HG03520 (cell line): Measurements from ENCODE around the gene TESK2.

ENCODE experiments used
- ATAC-seq: cut with Tn5 transposase; IDR thresholded peaks from one replicate; pipeline ENCODE4 v1.9.1; 2021; ENCODE audit warnings: mild to moderate bottlenecking, moderate library complexity; ENCODE audit not compliant: unreplicated experiment

The TESK2 gene

DNA sequence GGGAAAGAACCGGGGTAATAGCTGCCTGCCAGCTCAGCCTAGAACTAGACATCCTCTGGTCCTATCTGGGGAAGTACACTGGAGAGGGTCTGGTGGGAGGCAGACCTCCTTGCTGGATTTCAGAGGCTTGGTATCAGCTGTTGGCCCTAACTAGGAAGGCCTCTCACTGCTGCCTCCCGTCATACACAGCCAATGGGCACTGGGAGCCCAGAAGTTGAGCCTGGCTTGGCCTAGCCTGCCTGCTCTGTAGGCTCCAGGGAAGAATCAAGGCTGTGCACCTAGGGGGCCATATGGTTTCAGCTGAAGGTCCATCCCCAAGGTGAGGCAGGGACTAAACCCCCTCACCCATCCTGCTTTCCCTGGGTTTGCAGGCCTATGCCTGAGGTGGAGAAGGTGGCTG, 146.5 kb downstream of the TESK2 start:
- no peak for ATAC-seq

DNA sequence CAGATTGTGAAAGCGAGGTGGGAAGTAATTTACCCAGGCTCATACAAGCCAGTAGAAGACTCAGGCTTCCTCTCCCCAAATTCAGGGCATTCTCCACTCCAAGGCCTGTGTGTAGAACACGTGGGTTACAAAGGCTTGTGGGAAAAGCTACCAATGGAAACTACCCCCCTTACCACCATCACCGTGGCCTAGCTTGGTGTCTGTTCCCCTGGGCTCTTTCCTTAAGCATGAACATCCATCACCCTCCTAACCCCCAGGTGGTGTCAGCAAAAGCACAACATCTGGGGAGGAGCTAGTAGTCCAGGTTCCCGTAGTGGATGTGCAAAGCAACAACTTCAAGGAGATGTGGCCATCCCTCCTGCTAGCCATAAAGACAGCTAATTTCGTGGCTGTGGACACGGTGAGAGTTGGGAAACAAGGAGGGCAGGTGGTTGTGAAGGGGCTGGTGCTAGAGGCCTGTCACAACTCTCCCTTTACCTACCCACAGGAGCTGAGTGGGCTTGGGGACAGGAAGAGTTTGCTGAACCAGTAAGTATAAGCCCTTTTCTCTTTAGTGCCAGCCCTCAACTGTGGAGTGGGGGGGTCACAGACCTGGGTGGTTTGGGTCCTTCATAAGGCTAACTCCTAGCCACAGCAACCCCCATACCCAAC, 150.0 kb downstream of the TESK2 start:
- ATAC-seq, result no peak

GRCh38 chr1:45339789-45340558, 151.0 kb downstream of the TESK2 start, which contains the start of the genes MUTYH and TOE1:
Gene MUTYH (minus strand): TSS chr1:45340440. CDS start chr1:45334505, 5,935 bp downstream.
Gene TOE1 (plus strand): TSS chr1:45340170. CDS start chr1:45340253, 83 bp downstream.
- peak; percentile 85 for ATAC-seq

- no peak for ATAC-seq
These were observed 153.2 kb downstream of the TESK2 start for GRCh38 chr1:45337630-45338325.

GRCh38 chr1:45335855-45336324, 155.1 kb downstream of the TESK2 start:
- no peak for ATAC-seq

- ATAC-seq, result no peak
These were observed 156.4 kb downstream of the TESK2 start for GRCh38 chr1:45334308-45335245.

DNA sequence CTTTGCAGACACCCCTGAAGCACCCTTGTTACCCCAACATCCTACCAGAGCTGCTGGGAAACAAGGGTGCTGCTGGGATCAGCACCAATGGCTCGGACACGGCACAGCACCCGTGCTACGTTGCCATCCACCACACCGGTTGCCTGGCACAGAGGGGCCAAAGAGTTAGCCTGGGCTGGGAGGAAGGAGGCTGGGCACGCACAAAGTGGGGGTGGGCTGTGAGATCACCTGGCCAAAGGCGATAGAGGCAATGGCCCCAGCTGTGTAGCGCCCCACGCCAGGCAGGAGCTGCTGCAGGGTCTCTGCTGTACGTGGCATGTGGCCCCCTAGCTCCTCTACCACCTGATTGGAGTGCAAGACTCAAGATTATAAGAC, 158.6 kb downstream of the TESK2 start:
- no peak for ATAC-seq

DNA sequence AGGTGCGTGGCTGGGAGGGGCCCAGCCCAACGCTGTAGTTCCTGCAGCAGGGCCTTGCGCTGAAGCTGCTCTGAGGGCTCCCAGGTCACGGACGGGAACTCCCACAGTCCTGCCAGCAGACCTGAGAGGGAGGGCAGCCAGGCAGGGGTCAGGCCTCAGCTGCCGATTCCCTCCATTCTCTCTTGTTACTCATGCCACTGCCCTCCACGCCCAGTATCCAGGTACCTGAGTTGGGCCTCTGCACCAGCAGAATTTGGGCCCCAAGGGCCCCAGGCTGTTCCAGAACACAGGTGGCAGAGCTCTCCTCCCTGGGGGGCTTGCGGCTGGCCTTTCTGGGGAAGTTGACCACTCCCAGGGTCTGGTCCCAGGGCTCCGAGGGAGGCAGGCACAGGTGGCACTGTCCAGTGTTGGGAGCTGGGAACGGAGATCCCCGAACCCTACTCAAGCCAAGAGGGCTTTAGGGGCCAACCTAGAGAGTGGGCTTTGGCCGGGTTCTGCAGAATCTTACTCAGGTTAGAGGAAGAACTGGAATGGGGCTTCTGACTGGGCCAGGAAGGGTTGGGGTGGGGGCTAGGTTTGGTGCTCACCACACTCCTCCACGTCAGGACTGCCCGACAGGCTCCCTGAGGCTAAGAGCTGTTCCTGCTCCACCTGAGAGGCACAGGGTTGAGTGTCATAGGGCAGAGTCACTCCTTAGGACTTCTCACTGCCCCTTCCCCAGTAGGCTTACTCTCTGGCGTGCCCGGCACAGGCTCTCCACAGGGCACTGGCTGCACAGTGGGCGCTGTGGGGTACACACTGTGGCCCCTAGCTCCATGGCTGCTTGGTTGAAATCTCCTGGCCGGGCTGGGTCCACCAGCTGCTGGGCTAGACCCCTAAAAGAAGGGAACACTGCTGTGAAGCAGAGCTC, 159.3 kb downstream of the TESK2 start:
- no peak for ATAC-seq

DNA sequence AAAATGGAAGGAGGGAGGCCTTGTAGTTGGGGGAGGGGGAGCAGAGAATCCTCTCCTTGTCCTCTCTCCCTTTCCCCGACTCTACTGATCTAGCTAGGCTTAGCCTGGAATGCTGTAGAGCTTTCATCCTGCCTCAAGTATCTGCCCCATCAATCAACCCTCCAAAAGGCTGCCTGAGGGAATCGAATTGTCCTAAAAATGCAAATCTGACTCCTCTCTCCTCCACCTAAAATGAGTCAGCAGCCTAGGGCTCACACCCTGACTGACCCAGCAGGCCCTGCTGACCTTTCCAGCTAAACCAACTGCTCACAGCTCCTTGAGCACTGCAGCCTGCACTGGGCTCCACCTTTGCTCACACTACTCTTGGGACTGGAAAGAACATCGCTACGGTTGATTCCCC, 161.5 kb downstream of the TESK2 start:
- ATAC-seq, result no peak

GRCh38 chr1:45328680-45329079, 162.3 kb downstream of the TESK2 start:
- no peak for ATAC-seq

DNA sequence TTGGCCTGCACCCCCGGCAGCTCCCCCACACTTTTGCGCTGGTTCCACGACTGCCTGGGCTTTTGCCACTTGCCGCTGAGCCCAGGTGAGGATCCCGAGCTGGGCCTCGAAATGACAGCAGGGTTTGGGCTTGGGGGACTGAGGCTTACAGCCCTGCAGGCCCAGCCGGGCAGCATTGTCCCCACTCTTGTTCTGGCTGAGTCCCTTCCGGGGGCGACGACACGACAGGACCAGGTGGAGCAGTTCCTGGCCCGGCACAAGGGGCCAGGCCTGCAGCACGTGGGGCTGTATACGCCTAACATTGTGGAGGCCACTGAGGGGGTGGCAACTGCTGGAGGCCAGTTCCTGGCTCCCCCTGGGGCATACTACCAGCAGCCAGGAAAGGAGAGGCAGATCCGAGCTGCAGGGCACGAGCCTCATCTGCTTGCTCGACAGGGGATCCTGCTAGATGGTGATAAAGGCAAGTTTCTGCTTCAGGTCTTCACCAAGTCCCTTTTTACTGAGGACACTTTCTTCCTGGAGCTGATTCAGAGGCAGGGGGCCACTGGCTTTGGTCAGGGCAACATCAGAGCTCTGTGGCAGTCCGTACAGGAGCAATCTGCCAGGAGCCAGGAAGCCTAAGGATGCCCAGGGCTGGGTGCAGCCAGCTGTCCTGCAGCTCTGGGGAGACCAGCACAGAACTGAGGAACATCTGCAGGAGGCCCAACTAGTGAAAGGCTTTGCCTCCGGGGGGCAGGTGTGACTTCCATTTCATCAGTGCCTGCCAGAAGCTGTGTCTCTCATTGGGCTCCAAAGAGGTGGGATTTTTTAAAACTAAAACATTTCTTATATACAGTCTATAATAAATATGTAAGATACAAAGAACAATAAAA, 163.1 kb downstream of the TESK2 start:
- ATAC-seq, result no peak

DNA sequence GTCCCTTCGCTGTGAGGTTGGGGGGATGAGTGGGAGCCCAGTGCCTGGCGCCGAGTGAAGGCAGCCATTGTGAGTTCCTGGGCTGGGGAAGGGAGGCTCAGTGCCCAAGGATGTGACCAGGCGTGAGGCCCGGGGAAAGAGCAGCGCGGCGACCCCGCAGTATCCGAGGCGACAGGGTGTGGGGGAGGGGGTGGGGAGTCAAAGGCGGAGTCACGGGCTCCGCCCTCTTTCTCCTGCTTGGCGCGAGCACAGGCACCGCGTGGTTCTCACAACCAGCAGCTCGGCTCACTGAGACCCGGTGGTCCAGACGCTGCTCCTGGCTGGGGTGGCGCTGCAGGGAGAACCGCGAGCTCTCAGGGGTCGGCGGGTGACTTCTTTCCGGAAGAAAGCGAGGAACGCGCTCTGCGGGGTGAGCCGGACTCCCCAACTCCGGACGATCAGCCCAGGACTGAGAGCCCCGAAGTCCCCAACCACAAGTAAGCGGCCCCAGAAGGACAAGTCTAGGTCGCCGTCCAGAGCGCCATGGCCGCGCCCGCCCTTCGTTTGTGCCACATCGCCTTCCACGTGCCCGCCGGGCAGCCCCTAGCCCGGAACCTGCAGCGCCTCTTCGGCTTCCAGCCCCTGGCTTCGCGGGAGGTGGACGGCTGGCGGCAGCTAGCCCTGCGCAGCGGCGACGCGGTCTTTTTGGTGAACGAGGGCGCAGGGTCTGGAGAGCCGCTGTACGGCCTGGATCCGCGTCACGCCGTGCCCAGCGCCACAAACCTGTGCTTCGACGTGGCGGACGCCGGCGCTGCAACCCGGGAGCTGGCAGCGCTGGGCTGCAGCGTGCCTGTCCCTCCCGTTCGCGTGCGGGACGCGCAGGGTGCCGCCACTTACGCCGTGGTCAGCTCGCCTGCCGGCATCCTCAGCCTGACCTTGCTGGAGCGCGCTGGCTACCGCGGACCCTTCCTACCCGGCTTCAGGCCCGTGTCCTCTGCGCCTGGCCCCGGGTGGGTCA, 164.0 kb downstream of the TESK2 start, which contains the start of gene HPDL:
Gene HPDL, plus strand, starts transcription at position 269 of the 997 bp plus-strand sequence. Its CDS starts 254 bp downstream, at position 523.
- no peak for ATAC-seq

GRCh38 chr1:45325851-45326506, 165.0 kb downstream of the TESK2 start:
- ATAC-seq, result no peak

DNA sequence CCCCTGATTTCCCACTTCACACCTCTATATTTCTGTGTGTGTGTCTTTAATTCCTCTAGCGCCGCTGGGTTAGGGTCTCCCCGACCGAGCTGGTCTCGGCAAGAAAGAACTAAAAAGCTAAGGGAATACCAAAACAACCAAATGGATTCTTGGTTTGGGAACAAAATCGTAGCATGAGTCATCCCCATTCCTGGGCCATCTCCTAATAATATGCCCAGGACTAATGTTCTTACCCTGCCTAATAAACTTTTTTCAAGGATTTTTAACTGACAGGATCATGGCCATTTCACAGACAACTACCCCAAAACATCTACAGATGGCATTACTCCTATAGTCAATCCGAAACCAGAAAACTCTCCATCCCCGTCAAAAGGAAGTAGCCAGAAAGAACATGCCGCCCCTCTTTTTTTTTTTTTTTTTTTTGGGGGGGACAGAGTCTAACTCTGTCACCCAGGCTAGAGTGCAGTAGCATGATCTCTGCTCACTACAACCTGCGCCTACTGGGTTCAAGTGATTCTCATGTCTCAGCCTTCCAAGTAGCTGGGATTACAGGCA, 168.4 kb downstream of the TESK2 start:
- no peak for ATAC-seq

DNA sequence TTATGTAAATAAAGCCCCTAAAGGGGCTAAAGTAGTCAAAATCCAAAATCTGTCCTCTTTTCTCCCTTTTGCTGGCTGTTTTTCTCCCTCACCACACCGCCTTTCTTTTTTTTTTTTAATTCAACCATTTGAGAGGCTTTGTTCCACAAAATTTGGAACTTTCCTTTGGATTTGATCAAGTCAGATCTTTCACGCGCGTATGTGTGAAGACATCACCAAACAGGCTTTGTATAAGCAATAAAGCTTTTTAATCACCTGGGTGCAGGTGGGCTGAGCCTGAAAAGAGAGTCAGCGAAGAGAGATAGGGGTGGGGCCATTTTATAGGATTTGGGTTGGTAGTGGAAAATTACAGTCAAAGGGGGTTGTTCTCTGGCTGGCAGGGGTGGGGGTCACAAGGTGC, 169.5 kb downstream of the TESK2 start:
- no peak for ATAC-seq

DNA sequence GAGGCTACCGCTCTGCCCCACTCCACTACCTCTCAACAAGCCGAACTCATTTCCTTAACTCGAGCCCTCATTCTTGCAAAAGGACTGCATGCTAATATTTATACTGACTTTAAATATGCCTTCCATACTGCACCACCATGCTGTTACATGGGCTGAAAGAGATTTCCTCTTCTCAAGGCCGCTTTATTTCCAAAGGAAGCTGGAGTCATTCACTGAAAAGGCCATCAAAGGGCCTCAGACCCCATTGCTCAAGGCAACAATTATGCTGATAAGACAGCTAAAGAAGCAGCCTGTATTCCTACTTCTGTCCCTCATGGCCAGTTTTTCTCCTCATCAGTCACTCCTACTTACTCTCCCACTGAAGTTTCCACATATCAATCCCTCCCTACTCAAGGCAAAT, 171.2 kb downstream of the TESK2 start:
- no peak for ATAC-seq
